ENCODE data around the gene NLRC3.
A peak's percentile ranks its signal among the peaks of the same experiment; 100 is the strongest.
"Not testable (repeated sequence)": the region's sequence is repeated elsewhere in the genome, so short reads cannot be mapped to it uniquely, and the experiment has no call there.

The NLRC3 gene

GRCh38 chr16:3528406-3528805 lies 48.8 kb downstream of the NLRC3 start:
- no peak for DNase-seq (ENCODE audit: extremely low read depth, low read depth)
- TF ChIP-seq, protein P1, sequence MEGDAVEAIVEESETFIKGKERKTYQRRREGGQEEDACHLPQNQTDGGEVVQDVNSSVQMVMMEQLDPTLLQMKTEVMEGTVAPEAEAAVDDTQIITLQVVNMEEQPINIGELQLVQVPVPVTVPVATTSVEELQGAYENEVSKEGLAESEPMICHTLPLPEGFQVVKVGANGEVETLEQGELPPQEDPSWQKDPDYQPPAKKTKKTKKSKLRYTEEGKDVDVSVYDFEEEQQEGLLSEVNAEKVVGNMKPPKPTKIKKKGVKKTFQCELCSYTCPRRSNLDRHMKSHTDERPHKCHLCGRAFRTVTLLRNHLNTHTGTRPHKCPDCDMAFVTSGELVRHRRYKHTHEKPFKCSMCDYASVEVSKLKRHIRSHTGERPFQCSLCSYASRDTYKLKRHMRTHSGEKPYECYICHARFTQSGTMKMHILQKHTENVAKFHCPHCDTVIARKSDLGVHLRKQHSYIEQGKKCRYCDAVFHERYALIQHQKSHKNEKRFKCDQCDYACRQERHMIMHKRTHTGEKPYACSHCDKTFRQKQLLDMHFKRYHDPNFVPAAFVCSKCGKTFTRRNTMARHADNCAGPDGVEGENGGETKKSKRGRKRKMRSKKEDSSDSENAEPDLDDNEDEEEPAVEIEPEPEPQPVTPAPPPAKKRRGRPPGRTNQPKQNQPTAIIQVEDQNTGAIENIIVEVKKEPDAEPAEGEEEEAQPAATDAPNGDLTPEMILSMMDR (IDR thresholded peaks at IDR 0.05; ENCODE audit: low read depth, low read length, missing control alignments): no peak
- no peak overlapping the region for H3K4me3 ChIP-seq (replicated peaks; ENCODE audit: low read depth, low read length)

GRCh38 chr16:3527216-3527829 lies 49.9 kb downstream of the NLRC3 start:
- not testable (repeated sequence) for DNase-seq (ENCODE audit: extremely low read depth, low read depth); H3K4me3 ChIP-seq (replicated peaks; ENCODE audit: low read depth, low read length)
- TF ChIP-seq, protein P1 (IDR thresholded peaks at IDR 0.05; ENCODE audit: low read depth, low read length, missing control alignments): peak; percentile 62

- TF ChIP-seq, protein P1 (IDR thresholded peaks at IDR 0.05; ENCODE audit: low read depth, low read length, missing control alignments): no peak
- DNase-seq (ENCODE audit: extremely low read depth, low read depth): no peak
- no peak overlapping the region for H3K4me3 ChIP-seq (replicated peaks; ENCODE audit: low read depth, low read length)
These were observed 51.3 kb downstream of the NLRC3 start for GRCh38 chr16:3525951-3526350.

DNA sequence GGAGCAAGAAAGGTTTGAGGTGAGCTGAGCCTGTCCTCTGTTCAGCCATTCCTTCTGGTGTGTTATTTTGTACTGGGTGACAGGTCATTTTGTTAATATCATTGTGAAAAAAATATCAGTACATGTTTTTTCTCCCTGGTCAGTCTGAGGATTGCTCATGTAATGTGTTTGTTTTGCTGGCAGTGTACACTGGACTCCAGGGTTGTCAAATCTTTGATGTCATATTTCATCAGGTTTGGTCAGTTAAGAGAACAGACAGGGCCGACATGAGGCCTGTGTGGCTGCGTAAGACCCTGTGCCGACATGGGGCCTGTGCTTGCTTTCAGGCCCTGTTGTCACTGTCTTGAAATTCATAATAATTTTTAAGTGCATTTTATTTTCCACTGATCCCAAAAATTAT lies 53.9 kb downstream of the NLRC3 start:
- TF ChIP-seq, protein P1 (IDR thresholded peaks at IDR 0.05; ENCODE audit: low read depth, low read length, missing control alignments): no peak
- no peak for DNase-seq (ENCODE audit: extremely low read depth, low read depth)
- H3K4me3 ChIP-seq (replicated peaks; ENCODE audit: low read depth, low read length): no peak overlapping the region

DNA sequence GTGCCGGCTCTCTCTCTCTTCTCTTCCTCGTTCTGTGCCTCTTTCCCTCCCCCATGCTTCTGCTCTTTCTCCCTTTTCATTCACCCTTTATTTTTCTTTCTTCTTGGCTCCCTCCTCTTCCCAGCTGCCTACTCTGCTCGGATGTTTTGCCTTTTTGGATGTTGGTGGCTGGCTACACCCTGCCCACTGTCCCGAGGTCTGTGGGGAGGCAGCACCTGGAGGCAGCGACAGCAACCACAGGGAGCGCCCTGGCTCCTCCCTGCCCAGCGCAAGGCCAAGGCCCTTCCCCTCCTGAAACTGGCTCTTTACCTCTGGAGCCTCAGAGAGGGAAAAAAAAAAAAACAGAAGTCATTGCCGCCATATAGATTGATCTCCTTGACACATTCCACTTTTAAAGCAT lies 56.4 kb downstream of the NLRC3 start:
- no peak for DNase-seq (ENCODE audit: extremely low read depth, low read depth)
- TF ChIP-seq, protein P1 (IDR thresholded peaks at IDR 0.05; ENCODE audit: low read depth, low read length, missing control alignments): no peak
- H3K4me3 ChIP-seq (replicated peaks; ENCODE audit: low read depth, low read length): no peak overlapping the region

DNA sequence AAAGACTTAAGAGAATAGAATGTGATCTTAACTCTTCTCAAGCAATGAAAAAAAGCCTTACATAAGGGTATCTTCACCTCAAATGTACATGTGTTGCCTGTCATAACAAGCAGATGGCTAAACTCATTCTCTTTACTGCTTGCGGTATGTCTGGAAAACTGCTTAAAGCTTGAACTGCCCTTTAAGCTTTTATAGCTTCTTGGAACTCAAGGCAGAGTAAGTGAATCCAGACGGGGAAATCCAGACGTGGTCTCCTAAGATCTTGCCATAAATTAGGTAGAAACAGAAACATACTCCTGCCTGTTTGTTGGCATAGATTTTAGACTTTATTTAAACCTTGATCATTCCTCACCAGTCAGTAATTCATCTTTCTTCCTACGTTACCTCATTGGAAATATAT lies 56.8 kb downstream of the NLRC3 start:
- TF ChIP-seq, protein P1 (IDR thresholded peaks at IDR 0.05; ENCODE audit: low read depth, low read length, missing control alignments): no peak
- peak; percentile 82 for DNase-seq (ENCODE audit: extremely low read depth, low read depth)

GRCh38 chr16:3519581-3519980 lies 57.6 kb downstream of the NLRC3 start:
- H3K4me3 ChIP-seq (replicated peaks; ENCODE audit: low read depth, low read length): no peak overlapping the region
- no peak for DNase-seq (ENCODE audit: extremely low read depth, low read depth)
- TF ChIP-seq, protein P1 (IDR thresholded peaks at IDR 0.05; ENCODE audit: low read depth, low read length, missing control alignments): no peak

More for the DNA sequence above, 56.8 kb downstream of the NLRC3 start:
- H3K4me3 ChIP-seq (replicated peaks; ENCODE audit: low read depth, low read length): no peak overlapping the region

Measured in HFF-Myc (cell line).